HCT116 (cell line): ENCODE data around the gene ABTB2.

Experiments used
- ELF1 ChIP-seq: IDR thresholded peaks from 2 replicates; pipeline ENCODE4 v1.6.1; 2012; ENCODE audit warnings: low read depth, borderline replicate concordance
- EZH2 ChIP-seq: fragments of 200-600 bp; sonication (generic); IDR thresholded peaks from 2 replicates; pipeline ENCODE4 v1.6.1; 2017; ENCODE audit warnings: antibody characterized with exemption, mixed run types
- FOSL1 ChIP-seq: IDR thresholded peaks from 2 replicates; pipeline ENCODE4 v1.6.1; 2012; ENCODE audit warnings: low read depth
- POLR2A ChIP-seq: IDR thresholded peaks from 2 replicates; pipeline ENCODE4 v1.7.0; 2011; ENCODE audit warnings: borderline replicate concordance; ENCODE audit not compliant: insufficient read depth, insufficient read length; ENCODE audit errors: extremely low read depth
- ZFX ChIP-seq: fragments of 450-650 bp; IDR thresholded peaks from 2 replicates; pipeline ENCODE4 v1.6.1; 2017
- TF ChIP-seq, protein P1 (sequence below), 3 experiments: fragments of 200-600 bp in 1 of 3; sonication (generic) in 1 of 3; IDR thresholded peaks in 2 of 3; conservative IDR thresholded peaks in 1 of 3; 2 replicates each; pipeline ENCODE4 v1.5.1; 2012 to 2017; ENCODE audit warnings: low read depth in 2 of 3, low read length in 2 of 3, antibody characterized with exemption in 1 of 3, borderline replicate concordance in 1 of 3, control low read depth in 1 of 3, mild to moderate bottlenecking in 1 of 3, mixed read lengths in 1 of 3, mixed run types in 1 of 3, moderate library complexity in 1 of 3; ENCODE audit not compliant: insufficient read depth in 1 of 3

DNA sequence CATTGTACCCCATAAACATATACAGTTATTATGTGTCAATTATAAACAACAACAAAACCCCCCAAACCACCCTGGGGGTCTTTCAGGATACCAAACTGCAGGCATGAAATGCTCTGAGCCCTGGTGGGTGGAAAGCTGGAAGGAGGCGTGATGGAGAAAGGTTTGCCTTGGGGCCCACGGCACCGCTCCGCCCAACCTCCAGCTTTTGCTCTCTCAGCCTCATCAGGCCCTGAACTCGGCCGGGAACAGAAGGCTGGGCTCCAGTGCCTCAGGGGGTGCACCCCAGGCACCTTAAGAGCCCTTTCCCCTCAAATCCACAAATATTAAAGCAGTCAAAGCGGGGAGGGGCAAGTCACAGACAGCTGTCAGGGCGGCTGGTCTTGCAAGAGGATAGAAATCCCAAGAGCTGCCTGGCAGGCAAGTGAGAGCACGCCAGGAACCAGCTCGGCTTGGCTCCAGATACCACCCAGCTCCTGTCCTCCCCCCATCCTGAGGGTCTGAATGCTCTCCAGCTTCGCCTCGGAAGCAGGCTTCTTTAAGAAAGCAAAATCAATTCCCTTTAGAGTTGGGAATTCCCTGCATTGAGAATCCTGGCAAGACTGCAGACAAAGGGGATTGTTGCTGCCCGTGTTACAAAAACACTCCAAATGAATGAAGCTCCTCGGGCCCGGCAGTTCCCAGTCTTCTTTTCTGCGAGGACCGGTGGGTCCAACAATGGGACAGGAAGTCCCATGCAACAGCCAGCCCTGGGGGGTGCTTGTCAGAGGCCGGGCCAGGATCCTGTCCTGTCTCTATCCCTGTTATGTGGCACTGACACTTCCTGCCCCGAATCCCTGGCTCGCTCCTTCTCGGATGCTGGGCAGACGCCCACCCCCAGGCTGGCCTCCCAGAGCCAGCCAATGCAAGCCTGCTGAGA lies 171.6 kb downstream of the ABTB2 start:
- TF ChIP-seq, protein P1, sequence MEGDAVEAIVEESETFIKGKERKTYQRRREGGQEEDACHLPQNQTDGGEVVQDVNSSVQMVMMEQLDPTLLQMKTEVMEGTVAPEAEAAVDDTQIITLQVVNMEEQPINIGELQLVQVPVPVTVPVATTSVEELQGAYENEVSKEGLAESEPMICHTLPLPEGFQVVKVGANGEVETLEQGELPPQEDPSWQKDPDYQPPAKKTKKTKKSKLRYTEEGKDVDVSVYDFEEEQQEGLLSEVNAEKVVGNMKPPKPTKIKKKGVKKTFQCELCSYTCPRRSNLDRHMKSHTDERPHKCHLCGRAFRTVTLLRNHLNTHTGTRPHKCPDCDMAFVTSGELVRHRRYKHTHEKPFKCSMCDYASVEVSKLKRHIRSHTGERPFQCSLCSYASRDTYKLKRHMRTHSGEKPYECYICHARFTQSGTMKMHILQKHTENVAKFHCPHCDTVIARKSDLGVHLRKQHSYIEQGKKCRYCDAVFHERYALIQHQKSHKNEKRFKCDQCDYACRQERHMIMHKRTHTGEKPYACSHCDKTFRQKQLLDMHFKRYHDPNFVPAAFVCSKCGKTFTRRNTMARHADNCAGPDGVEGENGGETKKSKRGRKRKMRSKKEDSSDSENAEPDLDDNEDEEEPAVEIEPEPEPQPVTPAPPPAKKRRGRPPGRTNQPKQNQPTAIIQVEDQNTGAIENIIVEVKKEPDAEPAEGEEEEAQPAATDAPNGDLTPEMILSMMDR (IDR thresholded peaks at IDR 0.05 in 2 of 3, conservative IDR thresholded peaks at IDR 0.05 in 1 of 3; ENCODE audit: borderline replicate concordance in 1 of 3, insufficient read depth in 1 of 3, low read depth in 2 of 3, low read length in 2 of 3), result no peak
- TF ChIP-seq FOSL1 (no peak), EZH2 (no peak), ELF1 (no peak), ZFX (no peak), POLR2A (no peak)
